Measurements from ENCODE around the gene GLRX3. TPM values are rescaled to one million over a fixed set of nuclear protein-coding genes. Genes with fewer than 3 reads are reported as not detected.

GLRX3 gene
- total and polyA plus RNA-seq, 2 donors (not counting 3 experiments of a cell fraction or from before 2014, with no cell fraction given) = 71.6 to 132 TPM

DNA sequence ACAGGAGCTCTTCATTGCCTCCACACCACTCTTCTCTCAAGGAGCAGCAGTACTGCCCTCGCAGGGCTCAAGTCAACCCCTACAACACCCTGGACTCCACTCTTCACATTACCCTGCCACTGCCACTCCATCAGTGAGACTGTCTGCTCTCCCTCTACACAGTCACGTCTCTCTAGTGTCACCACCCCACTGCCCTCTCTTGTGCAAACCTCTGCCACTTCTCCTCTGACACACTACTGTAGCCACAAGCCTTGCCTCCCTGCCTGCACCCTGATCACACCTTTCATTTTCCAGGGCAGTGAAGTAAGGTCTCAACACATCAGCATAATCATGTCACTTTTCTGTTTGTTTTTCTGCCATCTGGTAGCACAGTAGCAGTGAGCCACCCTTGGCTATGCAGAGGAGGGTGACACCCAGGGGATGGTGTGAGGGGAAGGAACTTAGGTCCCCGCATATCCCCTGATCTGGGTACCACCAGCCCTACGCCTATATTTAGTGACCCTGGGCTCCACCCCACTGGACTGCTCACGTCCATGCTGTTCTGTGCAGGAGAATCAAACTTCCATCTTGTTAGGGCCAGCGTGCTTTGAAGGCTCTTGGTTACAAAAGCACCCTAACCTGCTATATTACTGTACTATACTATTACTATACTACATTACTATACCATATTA, 27.1 kb upstream of the GLRX3 start:
- no TSS peak for BruUV-seq (replicated peaks)
- POLR2A ChIA-PET = interaction anchor here (2.9 kb wide), 1 partner anchor 28 kb away, joined by 24 read pairs; the partner anchor contains the start of gene GLRX3

More for the DNA sequence above, 27.1 kb upstream of the GLRX3 start:
- no peak overlapping the region for H2AFZ ChIP-seq (ENCODE audit: low read depth, low read length)
- no peaks in the 10 kb centered on the region for H4K20me1 ChIP-seq (replicated peaks; ENCODE audit: control insufficient read depth, extremely low read depth, insufficient read depth, low read length)
- DNase-seq (ENCODE audit: low read depth, low spot score) = no peak
- peak overlapping the region in 1 of 3 experiments; percentile 73 for H3K4me3 ChIP-seq (replicated peaks in 1 of 3; ENCODE audit: insufficient read depth in 1 of 3, low read depth in 1 of 3, low read length in 3 of 3)
- TF ChIP-seq GATA2 (IDR thresholded peaks at IDR 0.05; ENCODE audit: insufficient read depth, insufficient read length, low read depth, low read length) = no peak
- TF ChIP-seq MYC (IDR thresholded peaks at IDR 0.05; ENCODE audit: low read depth, low read length) = no peak
- no peak for TF ChIP-seq POLR2A (IDR thresholded peaks at IDR 0.05; ENCODE audit: low read depth, low read length)
- no peak for TF ChIP-seq JUN (IDR thresholded peaks at IDR 0.05; ENCODE audit: borderline replicate concordance, insufficient read depth, insufficient read length, low read depth)
- no peak for TF ChIP-seq FOS (IDR thresholded peaks at IDR 0.05; ENCODE audit: borderline replicate concordance, insufficient read depth, low read length)
- no peak for TF ChIP-seq EZH2 (IDR thresholded peaks at IDR 0.05; ENCODE audit: borderline replicate concordance, low read depth, low read length, severe bottlenecking)
- TF ChIP-seq MAX (IDR thresholded peaks at IDR 0.05; ENCODE audit: insufficient read depth, insufficient read length) = no peak
- no peak for TF ChIP-seq POLR2AphosphoS5 (IDR thresholded peaks at IDR 0.05; ENCODE audit: insufficient read depth, low read depth, low read length)
- no peak for TF ChIP-seq CTCF (IDR thresholded peaks at IDR 0.05; ENCODE audit: extremely low read depth in 1 of 2, insufficient read depth in 1 of 2, low read depth in 1 of 2, low read length in 2 of 2)
- H3K9me3 ChIP-seq (replicated peaks; ENCODE audit: control insufficient read depth, insufficient read depth, low read length) = no peaks in the 10 kb centered on the region
- H3K36me3 ChIP-seq (ENCODE audit: control insufficient read depth in 2 of 2, extremely low read depth in 1 of 2, insufficient read depth in 2 of 2, low read length in 2 of 2) = no peaks in the 10 kb centered on the region
- FAIRE-seq = no peak
- peak overlapping the region; percentile 70 for H3K4me2 ChIP-seq (ENCODE audit: insufficient read depth, low read length)
- H3K27me3 ChIP-seq (ENCODE audit: control insufficient read depth in 2 of 2, insufficient read depth in 2 of 2, low read length in 2 of 2) = no peaks in the 10 kb centered on the region
- CTCF ChIA-PET = interaction anchor here (0.6 to 3.6 kb wide), 22 partner anchors 9 to 1931 kb away, joined by 3 to 46 read pairs (median 4); partner anchors contain the start of genes GLRX3 and MGMT
- H3K79me2 ChIP-seq (ENCODE audit: control insufficient read depth, insufficient read depth, low read length) = peaks cover 1% of the 10 kb centered on the region
- H3K27ac ChIP-seq (ENCODE audit: insufficient read depth, low read depth, low read length) = no peak overlapping the region
- peaks cover 13% of the 10 kb centered on the region for H3K4me1 ChIP-seq (ENCODE audit: control insufficient read depth, extremely low read depth, insufficient read depth, low read length)
- dilution Hi-C loops (cut with MboI; ENCODE audit: extremely low pct_ligation_motif_present, low sequenced_read_pairs) (no loop called here), intact Hi-C loops (cut with micrococcal nuclease) (no loop called here)
- H3K9me1 ChIP-seq (replicated peaks; ENCODE audit: control insufficient read depth, extremely low read depth, insufficient read depth, low read length) = no peaks in the 10 kb centered on the region
- H3K9ac ChIP-seq (replicated peaks; ENCODE audit: extremely low read depth, insufficient read depth, low read length) = no peak overlapping the region

Data from endothelial cell of umbilical vein (primary cell).